ENCODE data around the gene GSTT2B.

DNA sequence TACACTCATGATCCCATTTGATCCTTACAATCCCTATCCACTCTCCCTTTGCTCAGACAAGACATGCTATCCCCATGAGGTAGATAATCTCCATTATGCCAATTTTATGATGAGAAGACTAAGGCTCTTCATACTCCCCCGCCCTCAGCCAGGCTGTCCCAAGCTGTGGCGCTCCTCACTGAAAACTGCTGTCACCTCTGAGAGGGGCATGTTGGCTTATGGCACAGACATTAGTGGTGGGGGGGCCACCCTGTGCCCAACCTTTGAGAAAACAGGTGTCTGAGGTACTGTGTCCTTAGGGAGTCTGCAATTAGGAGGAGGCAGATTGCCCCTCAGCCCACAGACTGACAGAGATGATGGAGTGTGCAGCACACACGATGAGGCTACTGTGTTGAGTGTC is 8.1 kb upstream of the GSTT2B start:
- TF ChIP-seq POLR2A (IDR thresholded peaks at IDR 0.05; ENCODE audit: low read depth, low read length) = no peak
- TF ChIP-seq, protein P1, sequence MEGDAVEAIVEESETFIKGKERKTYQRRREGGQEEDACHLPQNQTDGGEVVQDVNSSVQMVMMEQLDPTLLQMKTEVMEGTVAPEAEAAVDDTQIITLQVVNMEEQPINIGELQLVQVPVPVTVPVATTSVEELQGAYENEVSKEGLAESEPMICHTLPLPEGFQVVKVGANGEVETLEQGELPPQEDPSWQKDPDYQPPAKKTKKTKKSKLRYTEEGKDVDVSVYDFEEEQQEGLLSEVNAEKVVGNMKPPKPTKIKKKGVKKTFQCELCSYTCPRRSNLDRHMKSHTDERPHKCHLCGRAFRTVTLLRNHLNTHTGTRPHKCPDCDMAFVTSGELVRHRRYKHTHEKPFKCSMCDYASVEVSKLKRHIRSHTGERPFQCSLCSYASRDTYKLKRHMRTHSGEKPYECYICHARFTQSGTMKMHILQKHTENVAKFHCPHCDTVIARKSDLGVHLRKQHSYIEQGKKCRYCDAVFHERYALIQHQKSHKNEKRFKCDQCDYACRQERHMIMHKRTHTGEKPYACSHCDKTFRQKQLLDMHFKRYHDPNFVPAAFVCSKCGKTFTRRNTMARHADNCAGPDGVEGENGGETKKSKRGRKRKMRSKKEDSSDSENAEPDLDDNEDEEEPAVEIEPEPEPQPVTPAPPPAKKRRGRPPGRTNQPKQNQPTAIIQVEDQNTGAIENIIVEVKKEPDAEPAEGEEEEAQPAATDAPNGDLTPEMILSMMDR (IDR thresholded peaks at IDR 0.05; ENCODE audit: extremely low read depth in 1 of 2, insufficient read depth in 1 of 2, low read depth in 1 of 2, low read length in 2 of 2) = no peak
